IMR-90 (cell line): ENCODE measurements around the gene C5orf15. TPM values are rescaled to one million over a fixed set of nuclear protein-coding genes. Genes with fewer than 3 reads are reported as not detected.

Experiments used
- ATAC-seq: fragments of 200-7000 bp; cut with Tn5 transposase; 2 replicates; pipeline ENCODE4 v1.9.1; 2020; ENCODE audit warnings: low read depth, mild to moderate bottlenecking, moderate library complexity
- BruUV-seq: library from RNA; stranded (reverse); fragments of 400-500 nt; replicated peaks from 2 replicates; lab custom pipeline; 2021; lab: Mats Ljungman, UMichigan
- CTCF ChIA-PET: fragments of 300-600 bp; formaldehyde crosslinking; extraction: SDS; loops from one replicate; lab custom pipeline; 2021; ENCODE audit warnings: antibody characterized with exemption; lab: Yijun Ruan, JAX
- POLR2A ChIA-PET: fragments of 300-600 bp; sonication (Branson Sonifier 250); formaldehyde crosslinking; loops from one replicate; lab custom pipeline; 2022; ENCODE audit warnings: antibody characterized with exemption; ENCODE audit not compliant: unreplicated experiment; lab: Charles Lee
- DNase-seq: peaks from one replicate; pipeline ENCODE4 v3.0.0; 2013
- H2AFZ ChIP-seq: replicated peaks from 2 replicates; pipeline ENCODE3; 2013; ENCODE audit warnings: low read length, mild to moderate bottlenecking; ENCODE audit not compliant: poor library complexity
- H2AK5ac ChIP-seq: 2 replicates; pipeline ENCODE4 v1.6.1; 2013; ENCODE audit warnings: low read depth, low read length, inconsistent platforms
- H2AK9ac ChIP-seq: replicated peaks from 2 replicates; pipeline ENCODE3; 2013; ENCODE audit warnings: mild to moderate bottlenecking, low read depth, low read length, moderate library complexity; ENCODE audit not compliant: poor library complexity
- H2BK120ac ChIP-seq: 2 replicates; pipeline ENCODE4 v1.6.1; 2013; ENCODE audit warnings: low read depth, low read length, inconsistent platforms
- H2BK15ac ChIP-seq: 3 replicates; pipeline ENCODE4 v1.6.1; 2013; ENCODE audit warnings: low read depth, low read length, inconsistent platforms
- H2BK20ac ChIP-seq: 2 replicates; pipeline ENCODE4 v1.6.1; 2013; ENCODE audit warnings: low read depth, mild to moderate bottlenecking, inconsistent platforms, low read length, moderate library complexity
- H2BK5ac ChIP-seq: 2 replicates; pipeline ENCODE4 v1.6.1; 2013; ENCODE audit warnings: mild to moderate bottlenecking, low read depth, low read length, inconsistent platforms; ENCODE audit not compliant: poor library complexity, severe bottlenecking
- H3K14ac ChIP-seq: replicated peaks from 2 replicates; pipeline ENCODE4 v1.6.1; 2013; ENCODE audit warnings: low read depth, low read length, inconsistent platforms
- H3K18ac ChIP-seq: 2 replicates; pipeline ENCODE4 v1.6.1; 2013; ENCODE audit warnings: low read depth, low read length, control low read depth
- H3K23ac ChIP-seq: 2 replicates; pipeline ENCODE4 v1.6.1; 2013; ENCODE audit warnings: low read depth, low read length, inconsistent platforms
- H3K27ac ChIP-seq: 2 replicates; pipeline ENCODE4 v1.5.1; 2013; ENCODE audit warnings: mild to moderate bottlenecking, control low read depth, low read length; ENCODE audit not compliant: insufficient read depth
- H3K27me3 ChIP-seq: 2 replicates; pipeline ENCODE4 v1.6.1; 2013; ENCODE audit warnings: low read length; ENCODE audit not compliant: control insufficient read depth, insufficient read depth
- H3K36me3 ChIP-seq: 2 replicates; pipeline ENCODE4 v1.6.1; 2013; ENCODE audit warnings: low read length, mixed read lengths; ENCODE audit not compliant: control insufficient read depth, insufficient read depth
- H3K4ac ChIP-seq: 2 replicates; pipeline ENCODE4 v1.6.1; 2013; ENCODE audit warnings: low read depth, low read length, inconsistent platforms
- H3K4me1 ChIP-seq: 2 replicates; pipeline ENCODE4 v1.6.1; 2013; ENCODE audit warnings: low read length, mixed read lengths; ENCODE audit not compliant: control insufficient read depth, insufficient read depth
- H3K4me2 ChIP-seq: 2 replicates; pipeline ENCODE4 v1.6.1; 2013; ENCODE audit warnings: low read depth, mild to moderate bottlenecking, control low read depth, low read length, moderate library complexity
- H3K4me3 ChIP-seq: 2 replicates; pipeline ENCODE4 v1.5.1; 2013; ENCODE audit warnings: low read depth, mild to moderate bottlenecking, control low read depth, low read length, moderate library complexity; ENCODE audit not compliant: insufficient read depth
- H3K56ac ChIP-seq: 2 replicates; pipeline ENCODE4 v1.6.1; 2013; ENCODE audit warnings: low read length, inconsistent platforms; ENCODE audit not compliant: insufficient read depth; ENCODE audit errors: extremely low read depth
- H3K79me1 ChIP-seq, 2 experiments: 2 replicates each; pipeline ENCODE4 v1.6.1; 2013; ENCODE audit warnings: low read length in 2 of 2, inconsistent platforms in 1 of 2, low read depth in 1 of 2
- H3K9ac ChIP-seq: 2 replicates; pipeline ENCODE4 v1.6.1; 2013; ENCODE audit warnings: low read depth, low read length, control low read depth
- H3K9me1 ChIP-seq: 2 replicates; pipeline ENCODE4 v1.6.1; 2013; ENCODE audit warnings: low read length, inconsistent platforms; ENCODE audit not compliant: insufficient read depth
- H3K9me3 ChIP-seq: 2 replicates; pipeline ENCODE4 v1.6.1; 2013; ENCODE audit warnings: low read length; ENCODE audit not compliant: control insufficient read depth, insufficient read depth
- H4K20me1 ChIP-seq: 2 replicates; pipeline ENCODE4 v1.6.1; 2013; ENCODE audit warnings: low read length, inconsistent platforms; ENCODE audit not compliant: insufficient read depth
- H4K5ac ChIP-seq: 2 replicates; pipeline ENCODE4 v1.6.1; 2013; ENCODE audit warnings: mild to moderate bottlenecking, low read depth, low read length, control low read depth
- H4K8ac ChIP-seq, 2 experiments: 2 replicates each; pipeline ENCODE4 v1.6.1; 2013; ENCODE audit warnings: low read depth in 2 of 2, low read length in 2 of 2, control low read depth in 1 of 2, inconsistent platforms in 1 of 2
- H4K91ac ChIP-seq: 2 replicates; pipeline ENCODE4 v1.6.1; 2013; ENCODE audit warnings: low read depth, low read length, inconsistent platforms; ENCODE audit not compliant: insufficient read depth
- CEBPB ChIP-seq: IDR thresholded peaks from 2 replicates; pipeline ENCODE4 v1.6.1; 2012; ENCODE audit warnings: low read depth, low read length, improper control_type of control experiment
- CHD1 ChIP-seq: IDR thresholded peaks from 2 replicates; pipeline ENCODE4 v1.6.1; 2012; ENCODE audit warnings: low read depth, low read length, improper control_type of control experiment
- ELK1 ChIP-seq: fragments of 150-350 bp; IDR thresholded peaks from 2 replicates; pipeline ENCODE4 v1.6.1; 2016; ENCODE audit warnings: low read depth, mild to moderate bottlenecking, low read length, moderate library complexity, borderline replicate concordance
- FOS ChIP-seq: fragments of 150-350 bp; IDR thresholded peaks from 2 replicates; pipeline ENCODE4 v1.6.1; 2016; ENCODE audit warnings: low read depth, low read length
- NFE2L2 ChIP-seq: fragments of 150-350 bp; IDR thresholded peaks from 2 replicates; pipeline ENCODE4 v1.6.1; 2016; ENCODE audit warnings: low read depth, mild to moderate bottlenecking, low read length
- RAD21 ChIP-seq: IDR thresholded peaks from 2 replicates; pipeline ENCODE4 v1.6.1; 2012; ENCODE audit warnings: low read length, improper control_type of control experiment
- RCOR1 ChIP-seq: IDR thresholded peaks from 2 replicates; pipeline ENCODE4 v1.6.1; 2012; ENCODE audit warnings: mild to moderate bottlenecking, low read length, improper control_type of control experiment; ENCODE audit not compliant: insufficient replicate concordance
- WGBS, 2 experiments: methylation state at CpG; one replicate each; pipeline versions ENCODE4 v1.1.5 to v1.1.7; 2013; ENCODE audit warnings: missing lambda C conversion rate in 2 of 2; ENCODE audit not compliant: insufficient read length in 1 of 2; ENCODE audit errors: extremely low coverage in 2 of 2; 5-methylcytosine and 5-hydroxymethylcytosine counted together
- dilution Hi-C: fragments of 300-500 bp; cut with HindIII; formaldehyde crosslinking; loops from one replicate; pipeline ENCODE4 v1.14.3; 2018; ENCODE audit warnings: low sequenced_read_pairs; ENCODE audit not compliant: unreplicated experiment
- in situ Hi-C: fragments of 300-500 bp; cut with MboI; formaldehyde crosslinking; loops from 3 replicates; pipeline ENCODE4 v1.14.3; 2019; ENCODE audit warnings: low sequenced_read_pairs, inconsistent platforms, mixed read lengths
- intact Hi-C: fragments of 100-400 bp; cut with micrococcal nuclease; formaldehyde crosslinking; loops from 2 replicates; pipeline ENCODE4 v1.10.0; 2022
- polyA plus RNA-seq, 3 experiments: library from polyadenylated mRNA; depleted of rRNA; stranded (reverse); fragments of >200 nt; gene quantifications; 2 replicates each; pipeline ENCODE4 v1.2.3, GENCODE V29; 2012; ENCODE audit warnings: low replicate concordance in 1 of 3
- total RNA-seq: library from RNA; depleted of rRNA; stranded (reverse); fragments of >200 nt; gene quantifications from 2 replicates; pipeline ENCODE4 v1.2.3, GENCODE V29; 2012

C5orf15 gene
- total and polyA plus RNA-seq, 2 of the 4 experiments (the other 2 are of a cell fraction): 35.1 to 73.5 TPM

GRCh38 chr5:133969654-133970324, 1.4 kb upstream of the C5orf15 start:
- peaks cover 19% of the 10 kb centered on the region for H3K36me3 ChIP-seq
- WGBS, 2 experiments: 88% methylated on average over 4 of the region's 7 CpGs; no CpG with 5 or more reads in 1 of the 2 experiments
- H2AK9ac ChIP-seq: no peak overlapping the region
- no peak overlapping the region; the same call in 1 of the 2 replicates for H3K4me2 ChIP-seq
- intact Hi-C loops: loop anchor here (2.0 kb wide), 1 partner anchor 21 kb away; no protein-coding TSS in a partner anchor
- peak overlapping the region; percentile 71 for H3K14ac ChIP-seq
- BruUV-seq: no TSS peak
- peak overlapping the region; percentile 58; the same call in 1 of the 2 replicates for H2BK120ac ChIP-seq
- H3K9ac ChIP-seq: no peak overlapping the region
- no peaks in the 10 kb centered on the region for H3K27me3 ChIP-seq
- peaks cover 4% of the 10 kb centered on the region; the same call in 1 of the 2 replicates for H3K9me1 ChIP-seq
- H2AK5ac ChIP-seq: 0 out of 2 replicates have a peak overlapping the region, but pooled peaks have one; percentile 32
- peak overlapping the region; percentile 41; the same call in 1 of the 2 replicates for H3K27ac ChIP-seq
- H2BK15ac ChIP-seq: no peak overlapping the region
- H3K18ac ChIP-seq: no peak overlapping the region; the same call in 1 of the 2 replicates
- H4K5ac ChIP-seq: no peak overlapping the region
- H3K9me3 ChIP-seq: no peaks in the 10 kb centered on the region
- peak overlapping the region; percentile 9; the same call in 1 of the 2 replicates for H4K91ac ChIP-seq
- H2BK5ac ChIP-seq: peak overlapping the region; percentile 63
- peaks cover 7% of the 10 kb centered on the region; the same call in 1 of the 2 replicates for H4K20me1 ChIP-seq
- H3K4ac ChIP-seq: peak overlapping the region; percentile 65
- CTCF ChIA-PET: interaction anchor here (0.6 to 1.3 kb wide), 3 partner anchors 10 to 203 kb away, joined by 3 to 4 read pairs (median 4); no protein-coding TSS in a partner anchor
- peaks cover 11% of the 10 kb centered on the region for H3K4me1 ChIP-seq
- H2BK20ac ChIP-seq: 0 out of 2 replicates have a peak overlapping the region, but pooled peaks have one; percentile 29
- peaks cover 7 to 44% of the 10 kb centered on the region in 2 experiments for H3K79me1 ChIP-seq
- no peak overlapping the region for H2AFZ ChIP-seq
- no peak overlapping the region for H3K4me3 ChIP-seq
- no peak; the same call in 1 of the 2 replicates for TF ChIP-seq NFE2L2
- no peak for TF ChIP-seq ELK1
- TF ChIP-seq RAD21: no peak
- TF ChIP-seq CHD1: no peak
- TF ChIP-seq RCOR1: no peak
- TF ChIP-seq FOS: peak; percentile 61
- peak; percentile 49 for TF ChIP-seq CEBPB
- dilution Hi-C loops: no loop called here
- peak overlapping the region in 1 of 2 experiments; percentile 56; a peak in 2 of 4 replicates for H4K8ac ChIP-seq
- peak overlapping the region; percentile 13 for H3K23ac ChIP-seq
- in situ Hi-C loops: no loop called here
- POLR2A ChIA-PET: no interaction called here
- H3K56ac ChIP-seq: no peak overlapping the region
- peak; percentile 25 for ATAC-seq
- peak; percentile 79 for DNase-seq
